IMR-90 (cell line): ENCODE measurements around the gene SH3BP4. TPM values are rescaled to one million over a fixed set of nuclear protein-coding genes. Genes with fewer than 3 reads are reported as not detected.

Experiments used
- ATAC-seq: fragments of 200-7000 bp; cut with Tn5 transposase; 2 replicates; pipeline ENCODE4 v1.9.1; 2020; ENCODE audit warnings: low read depth, mild to moderate bottlenecking, moderate library complexity
- BruUV-seq: library from RNA; stranded (reverse); fragments of 400-500 nt; replicated peaks from 2 replicates; lab custom pipeline; 2021; lab: Mats Ljungman, UMichigan
- CTCF ChIA-PET: fragments of 300-600 bp; formaldehyde crosslinking; extraction: SDS; loops from one replicate; lab custom pipeline; 2021; ENCODE audit warnings: antibody characterized with exemption; lab: Yijun Ruan, JAX
- POLR2A ChIA-PET: fragments of 300-600 bp; sonication (Branson Sonifier 250); formaldehyde crosslinking; loops from one replicate; lab custom pipeline; 2022; ENCODE audit warnings: antibody characterized with exemption; ENCODE audit not compliant: unreplicated experiment; lab: Charles Lee
- DNase-seq: peaks from one replicate; pipeline ENCODE4 v3.0.0; 2013
- H2AFZ ChIP-seq: replicated peaks from 2 replicates; pipeline ENCODE3; 2013; ENCODE audit warnings: low read length, mild to moderate bottlenecking; ENCODE audit not compliant: poor library complexity
- H2AK5ac ChIP-seq: 2 replicates; pipeline ENCODE4 v1.6.1; 2013; ENCODE audit warnings: low read depth, low read length, inconsistent platforms
- H2AK9ac ChIP-seq: replicated peaks from 2 replicates; pipeline ENCODE3; 2013; ENCODE audit warnings: mild to moderate bottlenecking, low read depth, low read length, moderate library complexity; ENCODE audit not compliant: poor library complexity
- H2BK120ac ChIP-seq: 2 replicates; pipeline ENCODE4 v1.6.1; 2013; ENCODE audit warnings: low read depth, low read length, inconsistent platforms
- H2BK15ac ChIP-seq: 3 replicates; pipeline ENCODE4 v1.6.1; 2013; ENCODE audit warnings: low read depth, low read length, inconsistent platforms
- H2BK20ac ChIP-seq: 2 replicates; pipeline ENCODE4 v1.6.1; 2013; ENCODE audit warnings: low read depth, mild to moderate bottlenecking, inconsistent platforms, low read length, moderate library complexity
- H2BK5ac ChIP-seq: 2 replicates; pipeline ENCODE4 v1.6.1; 2013; ENCODE audit warnings: mild to moderate bottlenecking, low read depth, low read length, inconsistent platforms; ENCODE audit not compliant: poor library complexity, severe bottlenecking
- H3K14ac ChIP-seq: replicated peaks from 2 replicates; pipeline ENCODE4 v1.6.1; 2013; ENCODE audit warnings: low read depth, low read length, inconsistent platforms
- H3K18ac ChIP-seq: 2 replicates; pipeline ENCODE4 v1.6.1; 2013; ENCODE audit warnings: low read depth, low read length, control low read depth
- H3K23ac ChIP-seq: 2 replicates; pipeline ENCODE4 v1.6.1; 2013; ENCODE audit warnings: low read depth, low read length, inconsistent platforms
- H3K27ac ChIP-seq: 2 replicates; pipeline ENCODE4 v1.5.1; 2013; ENCODE audit warnings: mild to moderate bottlenecking, control low read depth, low read length; ENCODE audit not compliant: insufficient read depth
- H3K27me3 ChIP-seq: 2 replicates; pipeline ENCODE4 v1.6.1; 2013; ENCODE audit warnings: low read length; ENCODE audit not compliant: control insufficient read depth, insufficient read depth
- H3K36me3 ChIP-seq: 2 replicates; pipeline ENCODE4 v1.6.1; 2013; ENCODE audit warnings: low read length, mixed read lengths; ENCODE audit not compliant: control insufficient read depth, insufficient read depth
- H3K4ac ChIP-seq: 2 replicates; pipeline ENCODE4 v1.6.1; 2013; ENCODE audit warnings: low read depth, low read length, inconsistent platforms
- H3K4me1 ChIP-seq: 2 replicates; pipeline ENCODE4 v1.6.1; 2013; ENCODE audit warnings: low read length, mixed read lengths; ENCODE audit not compliant: control insufficient read depth, insufficient read depth
- H3K4me2 ChIP-seq: 2 replicates; pipeline ENCODE4 v1.6.1; 2013; ENCODE audit warnings: low read depth, mild to moderate bottlenecking, control low read depth, low read length, moderate library complexity
- H3K4me3 ChIP-seq: 2 replicates; pipeline ENCODE4 v1.5.1; 2013; ENCODE audit warnings: low read depth, mild to moderate bottlenecking, control low read depth, low read length, moderate library complexity; ENCODE audit not compliant: insufficient read depth
- H3K56ac ChIP-seq: 2 replicates; pipeline ENCODE4 v1.6.1; 2013; ENCODE audit warnings: low read length, inconsistent platforms; ENCODE audit not compliant: insufficient read depth; ENCODE audit errors: extremely low read depth
- H3K79me1 ChIP-seq, 2 experiments: 2 replicates each; pipeline ENCODE4 v1.6.1; 2013; ENCODE audit warnings: low read length in 2 of 2, inconsistent platforms in 1 of 2, low read depth in 1 of 2
- H3K9ac ChIP-seq: 2 replicates; pipeline ENCODE4 v1.6.1; 2013; ENCODE audit warnings: low read depth, low read length, control low read depth
- H3K9me1 ChIP-seq: 2 replicates; pipeline ENCODE4 v1.6.1; 2013; ENCODE audit warnings: low read length, inconsistent platforms; ENCODE audit not compliant: insufficient read depth
- H3K9me3 ChIP-seq: 2 replicates; pipeline ENCODE4 v1.6.1; 2013; ENCODE audit warnings: low read length; ENCODE audit not compliant: control insufficient read depth, insufficient read depth
- H4K20me1 ChIP-seq: 2 replicates; pipeline ENCODE4 v1.6.1; 2013; ENCODE audit warnings: low read length, inconsistent platforms; ENCODE audit not compliant: insufficient read depth
- H4K5ac ChIP-seq: 2 replicates; pipeline ENCODE4 v1.6.1; 2013; ENCODE audit warnings: mild to moderate bottlenecking, low read depth, low read length, control low read depth
- H4K8ac ChIP-seq, 2 experiments: 2 replicates each; pipeline ENCODE4 v1.6.1; 2013; ENCODE audit warnings: low read depth in 2 of 2, low read length in 2 of 2, control low read depth in 1 of 2, inconsistent platforms in 1 of 2
- H4K91ac ChIP-seq: 2 replicates; pipeline ENCODE4 v1.6.1; 2013; ENCODE audit warnings: low read depth, low read length, inconsistent platforms; ENCODE audit not compliant: insufficient read depth
- BHLHE40 ChIP-seq: fragments of 150-350 bp; IDR thresholded peaks from 2 replicates; pipeline ENCODE4 v1.6.1; 2016; ENCODE audit warnings: mild to moderate bottlenecking, low read depth, low read length
- MAFK ChIP-seq: IDR thresholded peaks from 2 replicates; pipeline ENCODE4 v1.6.1; 2012; ENCODE audit warnings: low read depth, low read length, improper control_type of control experiment
- NFE2L2 ChIP-seq: fragments of 150-350 bp; IDR thresholded peaks from 2 replicates; pipeline ENCODE4 v1.6.1; 2016; ENCODE audit warnings: low read depth, mild to moderate bottlenecking, low read length
- RFX5 ChIP-seq: IDR thresholded peaks from 2 replicates; pipeline ENCODE4 v1.8.0; 2012; ENCODE audit warnings: low read depth, mild to moderate bottlenecking, low read length, moderate library complexity
- WGBS, 2 experiments: methylation state at CpG; one replicate each; pipeline versions ENCODE4 v1.1.5 to v1.1.7; 2013; ENCODE audit warnings: missing lambda C conversion rate in 2 of 2; ENCODE audit not compliant: insufficient read length in 1 of 2; ENCODE audit errors: extremely low coverage in 2 of 2; 5-methylcytosine and 5-hydroxymethylcytosine counted together
- dilution Hi-C: fragments of 300-500 bp; cut with HindIII; formaldehyde crosslinking; loops from one replicate; pipeline ENCODE4 v1.14.3; 2018; ENCODE audit warnings: low sequenced_read_pairs; ENCODE audit not compliant: unreplicated experiment
- in situ Hi-C: fragments of 300-500 bp; cut with MboI; formaldehyde crosslinking; loops from 3 replicates; pipeline ENCODE4 v1.14.3; 2019; ENCODE audit warnings: low sequenced_read_pairs, inconsistent platforms, mixed read lengths
- intact Hi-C: fragments of 100-400 bp; cut with micrococcal nuclease; formaldehyde crosslinking; loops from 2 replicates; pipeline ENCODE4 v1.10.0; 2022
- polyA plus RNA-seq, 3 experiments: library from polyadenylated mRNA; depleted of rRNA; stranded (reverse); fragments of >200 nt; gene quantifications; 2 replicates each; pipeline ENCODE4 v1.2.3, GENCODE V29; 2012; ENCODE audit warnings: low replicate concordance in 1 of 3
- total RNA-seq: library from RNA; depleted of rRNA; stranded (reverse); fragments of >200 nt; gene quantifications from 2 replicates; pipeline ENCODE4 v1.2.3, GENCODE V29; 2012
- TF ChIP-seq, protein P1 (sequence below): fragments of 150-350 bp; IDR thresholded peaks from 2 replicates; pipeline ENCODE4 v1.6.1; 2016; ENCODE audit warnings: low read depth, mild to moderate bottlenecking, low read length, moderate library complexity, borderline replicate concordance
- TF ChIP-seq, protein P2 (sequence below): conservative IDR thresholded peaks from 2 replicates; pipeline ENCODE4 v1.5.1; 2012; ENCODE audit warnings: mild to moderate bottlenecking, low read depth, low read length, improper control_type of control experiment

The SH3BP4 gene
- total and polyA plus RNA-seq, 2 of the 4 experiments (the other 2 are of a cell fraction): 104 to 122 TPM

DNA sequence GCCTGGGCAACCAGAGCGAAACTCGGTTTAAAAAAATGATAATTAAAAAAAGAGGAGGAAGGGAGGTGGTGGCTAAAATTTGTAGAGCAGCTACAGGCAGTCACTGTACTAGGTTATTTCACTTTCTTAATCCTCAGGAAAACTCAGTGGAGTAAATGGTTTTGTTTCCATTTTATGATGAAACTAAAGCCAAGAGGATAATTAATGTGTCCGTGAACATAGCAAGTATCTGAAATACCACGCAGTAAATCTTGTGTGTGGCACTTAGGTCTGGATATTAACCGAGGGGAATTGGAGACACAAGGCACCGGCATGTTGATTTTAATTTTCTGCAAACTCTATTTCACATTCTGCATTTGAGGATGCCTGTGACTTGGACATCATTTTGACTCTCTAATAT lies 14.5 kb downstream of the SH3BP4 start:
- H2AK9ac ChIP-seq: no peak overlapping the region
- H3K27me3 ChIP-seq: no peaks in the 10 kb centered on the region
- H2BK15ac ChIP-seq: no peak overlapping the region
- in situ Hi-C loops: loop anchor here (10.0 kb wide), 1 partner anchor 412 kb away; no protein-coding TSS in a partner anchor
- no peak overlapping the region for H3K4me3 ChIP-seq
- no peak overlapping the region for H4K91ac ChIP-seq
- no peak overlapping the region for H3K14ac ChIP-seq
- H2AFZ ChIP-seq: no peak overlapping the region
- DNase-seq: no peak
- no TSS peak for BruUV-seq
- no peak overlapping the region for H4K8ac ChIP-seq
- no peak overlapping the region for H4K5ac ChIP-seq
- peaks cover 99% of the 10 kb centered on the region for H4K20me1 ChIP-seq
- H3K79me1 ChIP-seq: peaks cover 0 to 57% of the 10 kb centered on the region in 2 experiments; a peak in 2 of 4 replicates
- H2BK5ac ChIP-seq: no peak overlapping the region
- no peak overlapping the region for H3K4ac ChIP-seq
- TF ChIP-seq RFX5 (no peak), BHLHE40 (no peak), MAFK (no peak), NFE2L2 (no peak)
- TF ChIP-seq, protein P1, sequence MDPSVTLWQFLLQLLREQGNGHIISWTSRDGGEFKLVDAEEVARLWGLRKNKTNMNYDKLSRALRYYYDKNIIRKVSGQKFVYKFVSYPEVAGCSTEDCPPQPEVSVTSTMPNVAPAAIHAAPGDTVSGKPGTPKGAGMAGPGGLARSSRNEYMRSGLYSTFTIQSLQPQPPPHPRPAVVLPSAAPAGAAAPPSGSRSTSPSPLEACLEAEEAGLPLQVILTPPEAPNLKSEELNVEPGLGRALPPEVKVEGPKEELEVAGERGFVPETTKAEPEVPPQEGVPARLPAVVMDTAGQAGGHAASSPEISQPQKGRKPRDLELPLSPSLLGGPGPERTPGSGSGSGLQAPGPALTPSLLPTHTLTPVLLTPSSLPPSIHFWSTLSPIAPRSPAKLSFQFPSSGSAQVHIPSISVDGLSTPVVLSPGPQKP: no peak
- TF ChIP-seq, protein P2, sequence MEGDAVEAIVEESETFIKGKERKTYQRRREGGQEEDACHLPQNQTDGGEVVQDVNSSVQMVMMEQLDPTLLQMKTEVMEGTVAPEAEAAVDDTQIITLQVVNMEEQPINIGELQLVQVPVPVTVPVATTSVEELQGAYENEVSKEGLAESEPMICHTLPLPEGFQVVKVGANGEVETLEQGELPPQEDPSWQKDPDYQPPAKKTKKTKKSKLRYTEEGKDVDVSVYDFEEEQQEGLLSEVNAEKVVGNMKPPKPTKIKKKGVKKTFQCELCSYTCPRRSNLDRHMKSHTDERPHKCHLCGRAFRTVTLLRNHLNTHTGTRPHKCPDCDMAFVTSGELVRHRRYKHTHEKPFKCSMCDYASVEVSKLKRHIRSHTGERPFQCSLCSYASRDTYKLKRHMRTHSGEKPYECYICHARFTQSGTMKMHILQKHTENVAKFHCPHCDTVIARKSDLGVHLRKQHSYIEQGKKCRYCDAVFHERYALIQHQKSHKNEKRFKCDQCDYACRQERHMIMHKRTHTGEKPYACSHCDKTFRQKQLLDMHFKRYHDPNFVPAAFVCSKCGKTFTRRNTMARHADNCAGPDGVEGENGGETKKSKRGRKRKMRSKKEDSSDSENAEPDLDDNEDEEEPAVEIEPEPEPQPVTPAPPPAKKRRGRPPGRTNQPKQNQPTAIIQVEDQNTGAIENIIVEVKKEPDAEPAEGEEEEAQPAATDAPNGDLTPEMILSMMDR: no peak
- ATAC-seq: no peak
- no peak overlapping the region for H2AK5ac ChIP-seq
- ChIA-PET POLR2A (no interaction called here), CTCF (no interaction called here)
- WGBS, 2 experiments: no CpG with 5 or more reads among the region's 6 CpGs
- no peak overlapping the region for H2BK20ac ChIP-seq
- no peak overlapping the region for H3K4me2 ChIP-seq
- H3K36me3 ChIP-seq: peaks cover 34% of the 10 kb centered on the region
- no peak overlapping the region for H3K56ac ChIP-seq
- no peak overlapping the region for H3K23ac ChIP-seq
- intact Hi-C loops: loop anchor here (5.0 kb wide), 1 partner anchor 141 kb away; no protein-coding TSS in a partner anchor
- H2BK120ac ChIP-seq: no peak overlapping the region
- H3K9ac ChIP-seq: no peak overlapping the region
- no peaks in the 10 kb centered on the region for H3K9me3 ChIP-seq
- peaks cover 48% of the 10 kb centered on the region for H3K9me1 ChIP-seq
- H3K18ac ChIP-seq: no peak overlapping the region
- H3K4me1 ChIP-seq: peaks cover 40% of the 10 kb centered on the region
- no peak overlapping the region for H3K27ac ChIP-seq
- dilution Hi-C loops: no loop called here
